ENCODE measurements around the gene GRIK2.

GRIK2 gene

GRCh38 chr6:101545191-101545590 is 151.7 kb downstream of the GRIK2 start:
- H3K4me1 ChIP-seq (ENCODE audit: control insufficient read depth in 5 of 5, insufficient read depth in 5 of 5, low read length in 5 of 5): no peaks in the 10 kb centered on the region
- no peaks in the 10 kb centered on the region for H3K9me3 ChIP-seq (ENCODE audit: control insufficient read depth in 5 of 5, low read length in 5 of 5)
- no peaks in the 10 kb centered on the region for H3K36me3 ChIP-seq (ENCODE audit: control insufficient read depth in 5 of 5, insufficient read depth in 5 of 5, low read length in 5 of 5)
- H3K27ac ChIP-seq (ENCODE audit: low read depth, low read length): no peak overlapping the region
- H3K27me3 ChIP-seq (ENCODE audit: control insufficient read depth in 5 of 5, insufficient read depth in 4 of 5, low read length in 5 of 5): no peaks in the 10 kb centered on the region
- no peak overlapping the region for H3K4me3 ChIP-seq (ENCODE audit: low read depth in 1 of 5, low read length in 5 of 5)
- no peak overlapping the region for H3K9ac ChIP-seq (ENCODE audit: low read length in 5 of 5)

DNA sequence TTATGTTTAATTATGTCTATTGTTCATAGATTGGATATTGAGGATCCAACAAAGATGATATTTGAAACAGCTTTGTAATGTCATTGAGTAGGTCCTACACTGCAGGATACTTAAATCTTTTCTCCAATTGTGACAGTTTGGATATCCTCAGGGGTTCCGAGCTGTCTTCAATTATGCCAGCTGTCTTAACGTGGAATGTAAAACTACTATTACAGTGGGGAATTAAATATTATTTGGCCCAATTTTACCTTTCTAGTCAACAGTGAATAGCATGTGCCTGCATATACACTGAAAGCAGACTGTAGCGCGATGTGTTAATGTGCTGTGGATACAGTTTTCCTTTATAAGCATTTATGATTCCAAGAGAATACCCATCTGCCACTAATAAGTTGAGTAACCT is 156.9 kb downstream of the GRIK2 start:
- H3K27ac ChIP-seq (ENCODE audit: low read depth, low read length): no peak overlapping the region
- H3K27me3 ChIP-seq (ENCODE audit: control insufficient read depth in 5 of 5, insufficient read depth in 4 of 5, low read length in 5 of 5): no peaks in the 10 kb centered on the region
- H3K4me3 ChIP-seq (ENCODE audit: low read depth in 1 of 5, low read length in 5 of 5): no peak overlapping the region
- no peaks in the 10 kb centered on the region for H3K4me1 ChIP-seq (ENCODE audit: control insufficient read depth in 5 of 5, insufficient read depth in 5 of 5, low read length in 5 of 5)
- H3K9me3 ChIP-seq (ENCODE audit: control insufficient read depth in 5 of 5, low read length in 5 of 5): no peaks in the 10 kb centered on the region
- no peak overlapping the region for H3K9ac ChIP-seq (ENCODE audit: low read length in 5 of 5)
- no peaks in the 10 kb centered on the region for H3K36me3 ChIP-seq (ENCODE audit: control insufficient read depth in 5 of 5, insufficient read depth in 5 of 5, low read length in 5 of 5)

- Histone ChIP-seq H3K27ac (ENCODE audit: low read depth, low read length) (no peak overlapping the region), H3K36me3 (ENCODE audit: control insufficient read depth in 5 of 5, insufficient read depth in 5 of 5, low read length in 5 of 5) (no peaks in the 10 kb centered on the region), H3K27me3 (ENCODE audit: control insufficient read depth in 5 of 5, insufficient read depth in 4 of 5, low read length in 5 of 5) (no peaks in the 10 kb centered on the region), H3K9ac (ENCODE audit: low read length in 5 of 5) (no peak overlapping the region), H3K4me1 (ENCODE audit: control insufficient read depth in 5 of 5, insufficient read depth in 5 of 5, low read length in 5 of 5) (no peaks in the 10 kb centered on the region), H3K4me3 (ENCODE audit: low read depth in 1 of 5, low read length in 5 of 5) (no peak overlapping the region), H3K9me3 (ENCODE audit: control insufficient read depth in 5 of 5, low read length in 5 of 5) (no peaks in the 10 kb centered on the region)
These were observed 160.7 kb downstream of the GRIK2 start for GRCh38 chr6:101554231-101554630.

DNA sequence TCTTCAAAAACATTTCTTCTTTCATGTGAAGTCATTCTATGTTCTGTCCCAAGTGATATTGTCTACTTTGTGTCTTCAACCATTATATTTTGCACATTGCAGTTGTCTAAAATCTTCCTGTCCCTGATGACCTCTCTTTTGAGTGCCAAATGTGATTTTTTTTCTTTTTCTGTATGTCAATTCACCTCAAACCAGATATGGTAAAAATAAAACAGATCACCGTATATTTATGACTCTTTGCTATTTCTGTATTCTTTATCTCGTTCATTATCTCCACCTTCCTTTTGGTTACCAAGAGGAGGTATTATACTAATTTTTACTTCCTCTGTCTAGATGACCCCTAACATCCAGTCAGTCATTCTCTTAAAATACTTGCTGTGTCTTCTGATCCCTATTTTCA is 165.2 kb downstream of the GRIK2 start:
- no peaks in the 10 kb centered on the region for H3K4me1 ChIP-seq (ENCODE audit: control insufficient read depth in 5 of 5, insufficient read depth in 5 of 5, low read length in 5 of 5)
- H3K36me3 ChIP-seq (ENCODE audit: control insufficient read depth in 5 of 5, insufficient read depth in 5 of 5, low read length in 5 of 5): no peaks in the 10 kb centered on the region
- H3K27ac ChIP-seq (ENCODE audit: low read depth, low read length): no peak overlapping the region
- H3K9me3 ChIP-seq (ENCODE audit: control insufficient read depth in 5 of 5, low read length in 5 of 5): no peaks in the 10 kb centered on the region
- no peaks in the 10 kb centered on the region for H3K27me3 ChIP-seq (ENCODE audit: control insufficient read depth in 5 of 5, insufficient read depth in 4 of 5, low read length in 5 of 5)
- no peak overlapping the region for H3K4me3 ChIP-seq (ENCODE audit: low read depth in 1 of 5, low read length in 5 of 5)
- no peak overlapping the region for H3K9ac ChIP-seq (ENCODE audit: low read length in 5 of 5)

- Histone ChIP-seq H3K36me3 (ENCODE audit: control insufficient read depth in 5 of 5, insufficient read depth in 5 of 5, low read length in 5 of 5) (no peaks in the 10 kb centered on the region), H3K4me3 (ENCODE audit: low read depth in 1 of 5, low read length in 5 of 5) (no peak overlapping the region), H3K27ac (ENCODE audit: low read depth, low read length) (no peak overlapping the region), H3K9ac (ENCODE audit: low read length in 5 of 5) (no peak overlapping the region), H3K4me1 (ENCODE audit: control insufficient read depth in 5 of 5, insufficient read depth in 5 of 5, low read length in 5 of 5) (no peaks in the 10 kb centered on the region), H3K27me3 (ENCODE audit: control insufficient read depth in 5 of 5, insufficient read depth in 4 of 5, low read length in 5 of 5) (no peaks in the 10 kb centered on the region), H3K9me3 (ENCODE audit: control insufficient read depth in 5 of 5, low read length in 5 of 5) (no peaks in the 10 kb centered on the region)
These were observed 179.1 kb downstream of the GRIK2 start for GRCh38 chr6:101572627-101573026.

GRCh38 chr6:101577091-101577490 is 183.6 kb downstream of the GRIK2 start:
- Histone ChIP-seq H3K4me3 (ENCODE audit: low read depth in 1 of 5, low read length in 5 of 5) (no peak overlapping the region), H3K9ac (ENCODE audit: low read length in 5 of 5) (no peak overlapping the region), H3K27me3 (ENCODE audit: control insufficient read depth in 5 of 5, insufficient read depth in 4 of 5, low read length in 5 of 5) (no peaks in the 10 kb centered on the region)

DNA sequence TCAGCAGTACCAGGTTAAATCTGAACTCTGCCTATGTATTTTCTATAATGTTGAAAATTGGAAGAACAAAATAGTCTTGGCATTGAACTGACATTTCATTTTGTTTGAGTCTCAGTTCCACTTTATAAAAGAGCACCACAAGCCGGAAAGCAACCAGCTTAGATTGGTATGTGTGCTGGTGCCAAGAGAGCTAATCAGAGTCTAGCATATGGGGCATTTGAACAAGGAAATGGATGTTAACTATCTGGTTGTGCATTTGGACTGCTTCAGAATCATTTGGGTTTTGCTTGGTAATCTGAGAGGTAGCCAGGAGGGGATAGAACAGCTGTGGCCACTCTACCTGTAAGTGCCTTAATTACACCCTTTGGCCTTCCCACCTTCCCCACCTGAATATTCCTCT is 184.8 kb downstream of the GRIK2 start:
- H3K27ac ChIP-seq (ENCODE audit: low read depth, low read length): no peak overlapping the region
- H3K4me1 ChIP-seq (ENCODE audit: control insufficient read depth in 5 of 5, insufficient read depth in 5 of 5, low read length in 5 of 5): no peaks in the 10 kb centered on the region
- H3K9me3 ChIP-seq (ENCODE audit: control insufficient read depth in 5 of 5, low read length in 5 of 5): no peaks in the 10 kb centered on the region
- H3K27me3 ChIP-seq (ENCODE audit: control insufficient read depth in 5 of 5, insufficient read depth in 4 of 5, low read length in 5 of 5): no peaks in the 10 kb centered on the region
- no peak overlapping the region for H3K9ac ChIP-seq (ENCODE audit: low read length in 5 of 5)
- no peak overlapping the region for H3K4me3 ChIP-seq (ENCODE audit: low read depth in 1 of 5, low read length in 5 of 5)
- H3K36me3 ChIP-seq (ENCODE audit: control insufficient read depth in 5 of 5, insufficient read depth in 5 of 5, low read length in 5 of 5): no peaks in the 10 kb centered on the region

More at GRCh38 chr6:101577091-101577490, 183.6 kb downstream of the GRIK2 start:
- Histone ChIP-seq H3K27ac (ENCODE audit: low read depth, low read length) (no peak overlapping the region), H3K4me1 (ENCODE audit: control insufficient read depth in 5 of 5, insufficient read depth in 5 of 5, low read length in 5 of 5) (no peaks in the 10 kb centered on the region), H3K9me3 (ENCODE audit: control insufficient read depth in 5 of 5, low read length in 5 of 5) (no peaks in the 10 kb centered on the region), H3K36me3 (ENCODE audit: control insufficient read depth in 5 of 5, insufficient read depth in 5 of 5, low read length in 5 of 5) (no peaks in the 10 kb centered on the region)

- Histone ChIP-seq H3K9me3 (ENCODE audit: control insufficient read depth in 5 of 5, low read length in 5 of 5) (no peaks in the 10 kb centered on the region), H3K27me3 (ENCODE audit: control insufficient read depth in 5 of 5, insufficient read depth in 4 of 5, low read length in 5 of 5) (no peaks in the 10 kb centered on the region), H3K9ac (ENCODE audit: low read length in 5 of 5) (no peak overlapping the region), H3K4me1 (ENCODE audit: control insufficient read depth in 5 of 5, insufficient read depth in 5 of 5, low read length in 5 of 5) (no peaks in the 10 kb centered on the region), H3K27ac (ENCODE audit: low read depth, low read length) (no peak overlapping the region), H3K4me3 (ENCODE audit: low read depth in 1 of 5, low read length in 5 of 5) (no peak overlapping the region), H3K36me3 (ENCODE audit: control insufficient read depth in 5 of 5, insufficient read depth in 5 of 5, low read length in 5 of 5) (no peaks in the 10 kb centered on the region)
These were observed 189.3 kb downstream of the GRIK2 start for GRCh38 chr6:101582792-101583191.

DNA sequence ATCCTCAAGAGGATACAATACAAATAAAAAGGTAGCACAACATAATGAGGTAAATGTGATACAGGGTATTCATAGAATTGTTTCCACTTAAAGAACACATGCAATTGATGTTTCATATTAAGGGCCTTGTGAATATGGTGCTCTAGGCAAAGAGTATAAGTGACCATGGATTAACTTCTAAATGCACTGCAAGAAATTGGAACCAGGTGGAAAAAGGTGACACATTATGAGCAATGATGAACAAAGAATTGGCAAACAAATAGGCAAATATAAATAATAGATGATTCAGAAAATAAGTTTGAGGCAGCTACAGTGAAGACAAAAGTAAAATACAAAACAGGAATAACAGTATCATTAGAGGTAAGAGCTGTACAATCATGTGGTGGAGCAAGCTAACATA is 192.0 kb downstream of the GRIK2 start:
- Histone ChIP-seq H3K36me3 (ENCODE audit: control insufficient read depth in 5 of 5, insufficient read depth in 5 of 5, low read length in 5 of 5) (no peaks in the 10 kb centered on the region), H3K27me3 (ENCODE audit: control insufficient read depth in 5 of 5, insufficient read depth in 4 of 5, low read length in 5 of 5) (no peaks in the 10 kb centered on the region), H3K9me3 (ENCODE audit: control insufficient read depth in 5 of 5, low read length in 5 of 5) (no peaks in the 10 kb centered on the region), H3K9ac (ENCODE audit: low read length in 5 of 5) (no peak overlapping the region), H3K4me3 (ENCODE audit: low read depth in 1 of 5, low read length in 5 of 5) (no peak overlapping the region), H3K4me1 (ENCODE audit: control insufficient read depth in 5 of 5, insufficient read depth in 5 of 5, low read length in 5 of 5) (no peaks in the 10 kb centered on the region), H3K27ac (ENCODE audit: low read depth, low read length) (no peak overlapping the region)

GRCh38 chr6:101588343-101588742 is 194.8 kb downstream of the GRIK2 start:
- no peak overlapping the region for H3K4me3 ChIP-seq (ENCODE audit: low read depth in 1 of 5, low read length in 5 of 5)
- H3K4me1 ChIP-seq (ENCODE audit: control insufficient read depth in 5 of 5, insufficient read depth in 5 of 5, low read length in 5 of 5): no peaks in the 10 kb centered on the region
- H3K27ac ChIP-seq (ENCODE audit: low read depth, low read length): no peak overlapping the region
- H3K36me3 ChIP-seq (ENCODE audit: control insufficient read depth in 5 of 5, insufficient read depth in 5 of 5, low read length in 5 of 5): no peaks in the 10 kb centered on the region
- H3K27me3 ChIP-seq (ENCODE audit: control insufficient read depth in 5 of 5, insufficient read depth in 4 of 5, low read length in 5 of 5): no peaks in the 10 kb centered on the region
- H3K9me3 ChIP-seq (ENCODE audit: control insufficient read depth in 5 of 5, low read length in 5 of 5): no peaks in the 10 kb centered on the region
- H3K9ac ChIP-seq (ENCODE audit: low read length in 5 of 5): no peak overlapping the region

DNA sequence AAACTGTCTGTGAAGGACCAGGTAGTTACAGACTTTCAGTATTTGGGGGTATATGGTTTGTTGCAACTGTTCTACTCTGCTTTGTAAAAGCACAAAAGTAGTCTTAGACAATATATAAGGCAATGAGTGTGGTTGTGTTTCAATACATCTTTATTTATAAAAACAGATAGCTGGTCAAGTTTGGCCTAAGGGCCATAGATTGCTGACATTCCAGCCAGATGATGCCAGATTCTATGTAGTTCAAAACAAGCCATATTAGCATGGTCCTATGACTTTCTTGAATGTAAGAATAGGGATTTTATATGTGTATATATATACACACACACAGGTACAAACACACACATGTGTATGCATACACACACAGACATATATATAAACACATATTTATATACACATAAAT is 201.8 kb downstream of the GRIK2 start:
- Histone ChIP-seq H3K4me1 (ENCODE audit: control insufficient read depth in 5 of 5, insufficient read depth in 5 of 5, low read length in 5 of 5) (no peaks in the 10 kb centered on the region), H3K9me3 (ENCODE audit: control insufficient read depth in 5 of 5, low read length in 5 of 5) (no peaks in the 10 kb centered on the region), H3K27ac (ENCODE audit: low read depth, low read length) (no peak overlapping the region), H3K4me3 (ENCODE audit: low read depth in 1 of 5, low read length in 5 of 5) (no peak overlapping the region), H3K27me3 (ENCODE audit: control insufficient read depth in 5 of 5, insufficient read depth in 4 of 5, low read length in 5 of 5) (no peaks in the 10 kb centered on the region), H3K36me3 (ENCODE audit: control insufficient read depth in 5 of 5, insufficient read depth in 5 of 5, low read length in 5 of 5) (no peaks in the 10 kb centered on the region), H3K9ac (ENCODE audit: low read length in 5 of 5) (no peak overlapping the region)

Measured in subcutaneous abdominal adipose tissue (tissue), 5 donors.